LNCaP clone FGC (cell line): Measurements from ENCODE around the gene RUNX1.

Experiments
- DNase-seq: peaks from one replicate; pipeline ENCODE4 v3.0.0-alpha.2; 2011; ENCODE audit warnings: low read depth
- H3K4me3 ChIP-seq: 2 replicates; pipeline ENCODE4 v1.5.1; 2011; ENCODE audit warnings: mild to moderate bottlenecking, low read depth, low read length, control low read depth
- TF ChIP-seq, protein P1 (sequence below): IDR thresholded peaks from 2 replicates; pipeline ENCODE4 v1.5.1; 2012; ENCODE audit warnings: mild to moderate bottlenecking; ENCODE audit not compliant: control insufficient read depth, insufficient read depth; ENCODE audit errors: extremely low read depth

RUNX1 gene

DNA sequence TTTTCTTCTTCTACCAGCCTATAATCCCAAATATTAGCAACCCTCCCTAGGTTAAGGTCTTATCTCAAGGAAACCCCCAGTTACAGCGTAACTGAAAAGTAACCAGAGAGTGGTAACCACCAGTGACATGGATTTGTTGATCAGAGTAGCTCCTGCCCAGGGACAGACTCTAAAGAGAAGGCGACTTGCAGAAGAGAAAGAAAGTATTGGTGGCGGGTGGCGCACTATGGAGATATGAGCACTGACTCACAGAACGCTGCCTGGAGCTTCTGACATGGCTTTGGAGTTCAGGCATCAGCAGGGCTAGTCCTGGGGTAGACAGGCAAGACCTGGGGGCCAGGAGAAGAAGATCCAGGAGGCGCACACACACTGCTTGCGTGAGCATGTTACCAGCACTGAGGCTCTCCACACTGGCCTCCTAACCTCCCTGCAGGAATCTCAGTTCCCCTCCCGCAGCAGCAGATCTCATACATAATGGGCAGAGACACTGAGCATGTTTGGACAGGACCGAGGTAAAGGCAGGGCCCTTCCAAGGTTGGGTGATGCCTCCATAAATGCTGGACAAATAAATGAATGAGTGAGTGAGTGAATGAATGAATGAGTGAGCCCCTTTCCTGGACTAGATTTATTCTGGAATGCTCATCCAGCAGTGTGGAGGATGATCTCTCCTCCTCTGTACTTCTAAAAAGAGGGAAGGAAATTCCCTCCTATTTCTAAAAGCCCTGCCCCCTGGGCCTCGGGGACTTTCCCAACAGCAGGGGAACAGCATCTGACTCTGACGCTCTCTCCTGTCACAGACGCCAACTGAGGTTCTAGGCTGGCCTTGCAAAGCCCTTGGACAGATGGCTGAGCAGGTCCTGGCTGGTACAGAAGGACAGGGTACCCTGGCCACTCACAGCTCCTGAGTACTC, 204.8 kb downstream of the RUNX1 start:
- TF ChIP-seq, protein P1, sequence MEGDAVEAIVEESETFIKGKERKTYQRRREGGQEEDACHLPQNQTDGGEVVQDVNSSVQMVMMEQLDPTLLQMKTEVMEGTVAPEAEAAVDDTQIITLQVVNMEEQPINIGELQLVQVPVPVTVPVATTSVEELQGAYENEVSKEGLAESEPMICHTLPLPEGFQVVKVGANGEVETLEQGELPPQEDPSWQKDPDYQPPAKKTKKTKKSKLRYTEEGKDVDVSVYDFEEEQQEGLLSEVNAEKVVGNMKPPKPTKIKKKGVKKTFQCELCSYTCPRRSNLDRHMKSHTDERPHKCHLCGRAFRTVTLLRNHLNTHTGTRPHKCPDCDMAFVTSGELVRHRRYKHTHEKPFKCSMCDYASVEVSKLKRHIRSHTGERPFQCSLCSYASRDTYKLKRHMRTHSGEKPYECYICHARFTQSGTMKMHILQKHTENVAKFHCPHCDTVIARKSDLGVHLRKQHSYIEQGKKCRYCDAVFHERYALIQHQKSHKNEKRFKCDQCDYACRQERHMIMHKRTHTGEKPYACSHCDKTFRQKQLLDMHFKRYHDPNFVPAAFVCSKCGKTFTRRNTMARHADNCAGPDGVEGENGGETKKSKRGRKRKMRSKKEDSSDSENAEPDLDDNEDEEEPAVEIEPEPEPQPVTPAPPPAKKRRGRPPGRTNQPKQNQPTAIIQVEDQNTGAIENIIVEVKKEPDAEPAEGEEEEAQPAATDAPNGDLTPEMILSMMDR = no peak
- no peak for DNase-seq
- H3K4me3 ChIP-seq = no peak overlapping the region

DNA sequence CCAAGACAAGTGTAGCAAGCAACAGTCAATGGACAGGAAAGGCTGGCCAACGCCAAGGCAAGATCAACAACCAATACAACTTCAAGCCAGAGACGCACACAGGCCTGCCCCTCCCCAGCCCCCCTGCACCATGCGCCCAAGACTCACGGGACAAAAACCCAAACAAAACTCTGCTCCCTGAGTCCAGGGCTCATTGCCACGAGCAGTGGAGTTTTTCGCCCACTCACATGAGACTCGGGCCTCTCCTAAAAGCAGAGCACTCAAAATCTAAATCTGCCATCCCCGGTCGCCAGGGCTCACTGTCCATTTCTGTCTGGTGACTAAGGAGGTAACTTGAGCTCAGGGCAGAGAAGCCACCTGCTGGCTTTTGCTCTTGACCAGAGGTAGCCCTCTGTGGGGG, 205.5 kb downstream of the RUNX1 start:
- no peak overlapping the region for H3K4me3 ChIP-seq
- TF ChIP-seq, protein P1 = no peak
- DNase-seq = no peak

DNA sequence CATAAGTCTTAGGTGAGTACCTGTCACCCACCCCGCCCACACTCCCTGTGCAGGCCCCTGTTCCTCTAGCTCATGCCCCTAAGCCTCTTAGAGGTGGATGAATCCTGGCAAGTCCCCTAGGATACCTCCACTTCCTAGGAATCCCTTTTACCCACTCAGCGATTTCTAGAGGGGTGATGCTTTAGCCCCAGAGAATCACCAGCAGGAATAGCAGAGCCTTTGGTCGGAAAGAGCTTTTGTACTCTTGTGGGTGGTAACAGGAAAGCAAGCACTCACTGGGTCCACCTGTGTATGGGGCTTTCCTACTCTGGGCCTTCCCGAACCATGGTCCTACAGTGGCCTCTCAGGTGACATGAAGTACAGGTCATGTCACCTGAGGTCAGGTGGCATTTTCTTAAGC, 207.9 kb downstream of the RUNX1 start:
- no peak for DNase-seq
- H3K4me3 ChIP-seq = no peak overlapping the region
- TF ChIP-seq, protein P1 = no peak

DNA sequence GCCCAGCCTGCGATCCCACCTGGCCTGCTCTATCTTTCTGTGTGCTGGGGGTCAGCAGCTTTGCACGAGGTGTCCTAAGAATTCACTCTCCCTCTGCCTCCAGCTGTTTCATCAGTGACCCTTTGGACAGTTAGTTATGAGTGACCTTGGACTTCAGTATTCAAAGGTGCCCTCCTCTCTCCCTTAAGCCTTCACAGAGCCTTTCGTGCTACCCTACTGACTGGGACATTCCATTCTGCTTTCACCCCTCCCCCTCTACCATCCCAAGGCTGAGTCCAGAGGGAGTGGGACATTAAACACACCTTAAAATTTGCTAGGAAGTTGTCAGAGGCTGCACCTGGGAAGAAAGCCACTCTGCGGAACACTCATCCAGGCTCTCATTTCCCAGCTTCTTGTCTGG, 208.4 kb downstream of the RUNX1 start:
- DNase-seq = no peak
- TF ChIP-seq, protein P1 = no peak
- H3K4me3 ChIP-seq = no peak overlapping the region

DNA sequence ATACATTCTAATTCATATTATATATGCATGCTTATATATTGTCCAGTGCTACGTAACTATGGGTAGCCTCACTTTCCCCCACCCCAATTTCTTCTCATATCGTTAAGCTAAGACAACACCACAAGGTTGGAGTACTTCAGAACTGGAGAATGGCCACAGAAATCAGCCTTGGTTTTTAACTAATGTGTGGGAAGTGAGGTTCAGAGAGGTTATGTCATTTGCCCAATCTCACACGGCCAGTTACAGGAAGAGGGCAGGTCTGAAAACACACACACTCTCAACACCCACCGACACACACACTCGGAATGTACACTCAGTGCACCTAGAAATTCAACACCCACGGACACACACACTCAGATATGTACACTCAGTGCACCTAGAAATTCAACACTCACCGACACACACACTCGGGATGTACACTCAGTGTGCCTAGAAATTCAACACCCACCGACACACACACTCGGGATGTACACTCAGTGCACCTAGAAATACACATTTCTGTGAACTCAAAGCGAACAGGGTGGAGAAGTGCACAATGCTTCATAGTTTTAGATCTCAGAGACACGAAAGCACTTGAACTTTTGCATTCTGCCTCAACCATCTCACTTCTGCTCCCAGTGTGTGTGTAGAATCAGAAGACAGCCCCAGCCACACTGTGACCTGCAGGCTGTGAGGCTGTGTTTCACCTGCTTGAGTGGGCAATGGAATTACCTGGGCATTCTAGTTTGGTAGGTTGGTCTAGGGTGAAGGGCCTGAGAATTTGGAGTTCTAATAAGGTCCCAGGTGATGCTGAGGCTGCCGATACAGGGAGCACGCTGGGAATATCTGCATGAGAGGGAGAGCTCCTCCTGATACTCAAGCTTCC, 209.9 kb downstream of the RUNX1 start:
- H3K4me3 ChIP-seq = no peak overlapping the region
- no peak for DNase-seq
- TF ChIP-seq, protein P1 = no peak

DNA sequence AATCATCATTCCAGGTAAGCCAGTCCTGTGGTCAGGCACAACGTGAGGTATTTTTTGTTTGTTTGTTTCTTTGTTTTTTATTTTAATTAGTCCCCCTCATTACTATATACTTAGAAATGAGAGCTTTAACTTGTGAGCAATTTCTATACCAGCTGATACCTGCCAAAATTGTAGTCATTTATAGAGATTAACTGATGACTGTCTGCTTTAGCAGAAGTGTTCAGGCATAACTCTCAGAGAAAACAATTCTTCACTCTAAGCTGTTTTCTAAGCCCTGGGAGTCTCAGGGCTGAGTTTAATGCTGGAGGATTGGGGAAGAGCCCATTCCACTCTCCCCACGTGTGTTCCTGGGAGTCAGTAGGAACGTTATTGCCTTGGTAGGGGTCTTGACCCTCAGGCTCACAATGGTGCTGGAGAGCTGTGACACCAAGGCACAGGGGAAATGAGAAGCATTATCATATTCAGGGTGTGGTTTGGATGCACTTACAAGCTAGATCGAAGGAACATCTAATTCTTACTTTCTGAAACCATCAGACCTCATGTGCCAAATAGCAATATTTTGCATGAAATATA, 212.1 kb downstream of the RUNX1 start:
- TF ChIP-seq, protein P1 = no peak
- no peak overlapping the region for H3K4me3 ChIP-seq
- DNase-seq = no peak
